ENCODE results near the gene COL5A1.

GRCh38 chr9:134597957-134598883 is 43.4 kb upstream of the COL5A1 start:
- TF ChIP-seq CTCF (IDR thresholded peaks at IDR 0.05 in 4 of 5, conservative IDR thresholded peaks at IDR 0.05 in 1 of 5), result no peak
- no peak for TF ChIP-seq POLR2A (IDR thresholded peaks at IDR 0.05)
